Glutamatergic neuron (in vitro differentiated cells): Measurements from ENCODE around the gene BCKDK. TPM values are rescaled to one million over a fixed set of nuclear protein-coding genes. Genes with fewer than 3 reads are reported as not detected.

Experiments
- DNase-seq: peaks from one replicate; pipeline ENCODE4 v3.0.0; 2022
- H3K27ac Mint-ChIP-seq: one replicate; pipeline ENCODE4 v1.8.0; 2020; ENCODE audit warnings: mild to moderate bottlenecking, mixed read lengths, inconsistent platforms; ENCODE audit not compliant: unreplicated experiment
- H3K27me3 Mint-ChIP-seq: one replicate; pipeline ENCODE4 v1.8.0; 2020; ENCODE audit warnings: mild to moderate bottlenecking, moderate library complexity, mixed read lengths, inconsistent platforms; ENCODE audit not compliant: unreplicated experiment
- H3K36me3 Mint-ChIP-seq: one replicate; pipeline ENCODE4 v1.8.0; 2020; ENCODE audit warnings: mild to moderate bottlenecking, mixed read lengths, inconsistent platforms; ENCODE audit not compliant: unreplicated experiment
- H3K4me1 Mint-ChIP-seq: one replicate; pipeline ENCODE4 v1.8.0; 2020; ENCODE audit warnings: mild to moderate bottlenecking, low read depth, mixed read lengths, inconsistent platforms; ENCODE audit not compliant: unreplicated experiment
- H3K4me3 Mint-ChIP-seq: one replicate; pipeline ENCODE4 v1.8.0; 2020; ENCODE audit warnings: mild to moderate bottlenecking, mixed read lengths, inconsistent platforms; ENCODE audit not compliant: unreplicated experiment
- H3K9me3 Mint-ChIP-seq: one replicate; pipeline ENCODE4 v1.8.0; 2020; ENCODE audit warnings: mild to moderate bottlenecking, moderate library complexity, mixed read lengths, inconsistent platforms; ENCODE audit not compliant: unreplicated experiment
- total RNA-seq: library from RNA; stranded (reverse); fragmentation: NEBNext Ultra II Directional; extraction: Animal tissue kit (Norgen Biotek cat#: 25700); gene quantifications from one replicate; pipeline ENCODE4 v1.2.1, GENCODE V29; 2021; ENCODE audit not compliant: unreplicated experiment
- TF ChIP-seq, protein P1 (sequence below): fragments of 200-600 bp; sonication (generic); IDR thresholded peaks from one replicate; pipeline ENCODE4 v1.5.0; 2021; ENCODE audit not compliant: partially characterized antibody, unreplicated experiment

The BCKDK gene
- total RNA-seq, 1 donor from 2014 or later, result 62.4 TPM

DNA sequence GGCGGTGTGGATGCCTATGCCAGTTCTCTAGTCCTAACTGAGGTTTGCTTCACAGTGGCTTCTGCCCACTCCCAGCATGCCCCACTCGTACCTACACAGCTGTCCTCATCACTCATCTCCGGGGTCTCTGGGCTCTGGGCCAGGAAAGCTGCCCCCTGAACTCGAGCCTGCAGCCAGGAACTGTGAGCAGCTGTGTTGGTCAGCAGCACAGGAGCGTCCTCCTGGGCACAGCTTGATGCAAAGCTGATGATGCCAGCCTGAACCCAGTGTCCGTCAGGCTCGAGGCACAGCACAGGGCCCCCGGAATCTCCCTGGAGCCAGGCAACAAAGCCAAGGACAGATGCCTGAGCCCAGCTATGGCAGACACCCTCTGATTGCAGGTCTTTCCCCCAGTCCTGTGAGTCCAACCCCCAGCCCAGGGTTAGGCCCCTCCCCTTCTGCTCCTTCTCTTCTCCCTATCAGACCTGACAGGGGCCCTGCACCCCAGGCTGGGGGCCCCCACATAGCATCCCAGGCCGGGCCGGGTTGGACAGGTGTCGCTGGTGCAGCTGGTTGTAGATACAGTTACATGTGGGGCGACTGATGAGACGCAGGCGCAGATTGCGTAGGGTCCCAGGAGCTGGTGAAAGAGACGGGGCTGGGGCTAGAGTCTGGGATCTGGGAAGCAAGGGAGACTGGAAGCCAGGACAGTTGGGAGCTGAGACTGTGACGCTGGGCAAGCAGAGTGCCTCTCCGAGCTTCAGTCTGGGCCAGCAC, 22.1 kb upstream of the BCKDK start:
- Mint-ChIP-seq H3K27me3 (peaks cover 7% of the 10 kb centered on the region), H3K27ac (peak overlapping the region; percentile 72), H3K9me3 (peaks cover 8% of the 10 kb centered on the region), H3K4me1 (peaks cover 9% of the 10 kb centered on the region), H3K36me3 (no peaks in the 10 kb centered on the region), H3K4me3 (no peak overlapping the region)
- no peak for DNase-seq
- TF ChIP-seq, protein P1, sequence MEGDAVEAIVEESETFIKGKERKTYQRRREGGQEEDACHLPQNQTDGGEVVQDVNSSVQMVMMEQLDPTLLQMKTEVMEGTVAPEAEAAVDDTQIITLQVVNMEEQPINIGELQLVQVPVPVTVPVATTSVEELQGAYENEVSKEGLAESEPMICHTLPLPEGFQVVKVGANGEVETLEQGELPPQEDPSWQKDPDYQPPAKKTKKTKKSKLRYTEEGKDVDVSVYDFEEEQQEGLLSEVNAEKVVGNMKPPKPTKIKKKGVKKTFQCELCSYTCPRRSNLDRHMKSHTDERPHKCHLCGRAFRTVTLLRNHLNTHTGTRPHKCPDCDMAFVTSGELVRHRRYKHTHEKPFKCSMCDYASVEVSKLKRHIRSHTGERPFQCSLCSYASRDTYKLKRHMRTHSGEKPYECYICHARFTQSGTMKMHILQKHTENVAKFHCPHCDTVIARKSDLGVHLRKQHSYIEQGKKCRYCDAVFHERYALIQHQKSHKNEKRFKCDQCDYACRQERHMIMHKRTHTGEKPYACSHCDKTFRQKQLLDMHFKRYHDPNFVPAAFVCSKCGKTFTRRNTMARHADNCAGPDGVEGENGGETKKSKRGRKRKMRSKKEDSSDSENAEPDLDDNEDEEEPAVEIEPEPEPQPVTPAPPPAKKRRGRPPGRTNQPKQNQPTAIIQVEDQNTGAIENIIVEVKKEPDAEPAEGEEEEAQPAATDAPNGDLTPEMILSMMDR, result no peak

GRCh38 chr16:31086629-31086906, 21.6 kb upstream of the BCKDK start:
- Mint-ChIP-seq H3K36me3 (no peaks in the 10 kb centered on the region), H3K9me3 (peaks cover 8% of the 10 kb centered on the region), H3K4me3 (no peak overlapping the region), H3K4me1 (peaks cover 9% of the 10 kb centered on the region), H3K27me3 (peaks cover 7% of the 10 kb centered on the region), H3K27ac (no peak overlapping the region)
- TF ChIP-seq, protein P1, result no peak
- no peak for DNase-seq

- Mint-ChIP-seq H3K27me3 (peaks cover 5% of the 10 kb centered on the region), H3K4me1 (peaks cover 11% of the 10 kb centered on the region), H3K9me3 (peaks cover 8% of the 10 kb centered on the region), H3K36me3 (no peaks in the 10 kb centered on the region), H3K4me3 (no peak overlapping the region), H3K27ac (no peak overlapping the region)
- TF ChIP-seq, protein P1, result no peak
- DNase-seq, result no peak
These were observed 20.7 kb upstream of the BCKDK start for GRCh38 chr16:31087481-31087880.

DNA sequence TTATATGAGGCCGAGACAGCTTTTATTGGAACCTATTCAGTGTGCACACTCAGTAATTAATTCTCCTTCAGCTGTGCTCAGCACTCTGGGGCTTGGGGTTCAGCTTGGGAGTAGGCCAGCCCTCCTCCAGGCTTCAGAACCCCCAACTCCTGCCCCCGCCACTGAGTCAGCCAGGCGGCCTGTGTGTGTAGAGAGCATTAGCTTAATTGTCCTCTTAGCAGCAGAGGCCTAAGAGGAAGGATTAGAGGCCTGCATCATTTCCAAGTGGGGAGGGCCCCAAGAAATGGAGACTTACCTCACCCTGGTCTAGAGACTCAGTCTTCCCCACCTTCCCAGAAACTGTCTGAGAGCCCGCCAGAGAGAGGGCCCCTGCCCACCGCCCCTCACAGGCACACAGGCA, 20.2 kb upstream of the BCKDK start:
- no peak for DNase-seq
- TF ChIP-seq, protein P1, result no peak
- Mint-ChIP-seq H3K4me3 (no peak overlapping the region), H3K9me3 (peaks cover 8% of the 10 kb centered on the region), H3K4me1 (peaks cover 13% of the 10 kb centered on the region), H3K36me3 (no peaks in the 10 kb centered on the region), H3K27me3 (peaks cover 8% of the 10 kb centered on the region), H3K27ac (no peak overlapping the region)

DNA sequence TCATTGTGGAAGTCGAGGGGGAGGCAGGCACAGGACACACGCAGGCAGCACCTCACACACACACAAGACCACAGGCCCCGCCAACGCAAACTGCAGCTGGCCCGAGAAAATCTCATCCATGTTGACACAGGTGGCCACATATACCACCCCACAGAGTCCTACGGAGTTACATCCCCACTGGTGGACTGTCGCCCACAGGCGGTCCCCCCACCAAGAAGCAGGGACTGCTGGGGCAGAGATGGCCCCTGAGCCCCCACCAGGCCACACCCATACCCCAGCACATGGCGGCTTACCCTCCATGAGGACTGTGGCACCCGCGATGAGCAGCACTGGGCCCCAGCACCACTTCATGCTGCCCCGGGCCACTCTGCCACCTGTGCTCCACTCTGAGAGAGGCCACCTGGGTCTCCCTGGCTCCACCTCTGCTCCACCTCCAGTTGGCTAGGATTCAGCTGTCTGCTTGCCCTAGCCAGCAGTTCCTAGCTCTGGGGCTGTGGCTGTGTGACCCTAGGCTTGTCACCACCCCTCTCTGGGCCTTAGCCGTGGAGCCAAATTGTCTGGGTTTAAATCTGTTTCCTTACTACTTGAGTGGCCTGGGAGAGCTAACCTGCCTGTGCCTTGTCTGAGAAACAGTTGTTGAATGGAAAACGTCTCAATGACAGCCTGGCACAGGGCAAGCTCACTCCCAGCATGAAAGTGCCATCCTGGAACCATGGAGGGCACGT, 19.6 kb upstream of the BCKDK start, which contains the start of gene PRSS53:
Gene PRSS53, minus strand, starts transcription at position 485 of the 725 bp plus-strand sequence. Its CDS starts 134 bp downstream, at position 351.
- peaks cover 12% of the 10 kb centered on the region for H3K4me1 Mint-ChIP-seq
- peaks cover 8% of the 10 kb centered on the region for H3K27me3 Mint-ChIP-seq
- H3K9me3 Mint-ChIP-seq, result peaks cover 6% of the 10 kb centered on the region
- no peak within 1 kb of the TSS for H3K27ac Mint-ChIP-seq
- H3K4me3 Mint-ChIP-seq, result no peak within 1 kb of the TSS
- H3K36me3 Mint-ChIP-seq, result no peaks in the 10 kb centered on the region
- DNase-seq, result no peak
- TF ChIP-seq, protein P1, result no peak
